ENCODE data around the gene ADAD2.

- TF ChIP-seq CTCF (IDR thresholded peaks at IDR 0.05 in 2 of 3, conservative IDR thresholded peaks at IDR 0.05 in 1 of 3; ENCODE audit: insufficient read depth in 2 of 3, low read depth in 1 of 3, low read length in 3 of 3) (no peak), BHLHE40 (IDR thresholded peaks at IDR 0.05; ENCODE audit: low read length) (no peak), SIX5 (IDR thresholded peaks at IDR 0.05; ENCODE audit: borderline replicate concordance in 1 of 2, insufficient read depth in 1 of 2, low read depth in 1 of 2, low read length in 2 of 2) (no peak)
Observed at GRCh38 chr16:84178146-84178765, 12.7 kb upstream of the ADAD2 start.

Measured in K562 (cell line).